Measurements from ENCODE around the gene KCNH8.

DNA sequence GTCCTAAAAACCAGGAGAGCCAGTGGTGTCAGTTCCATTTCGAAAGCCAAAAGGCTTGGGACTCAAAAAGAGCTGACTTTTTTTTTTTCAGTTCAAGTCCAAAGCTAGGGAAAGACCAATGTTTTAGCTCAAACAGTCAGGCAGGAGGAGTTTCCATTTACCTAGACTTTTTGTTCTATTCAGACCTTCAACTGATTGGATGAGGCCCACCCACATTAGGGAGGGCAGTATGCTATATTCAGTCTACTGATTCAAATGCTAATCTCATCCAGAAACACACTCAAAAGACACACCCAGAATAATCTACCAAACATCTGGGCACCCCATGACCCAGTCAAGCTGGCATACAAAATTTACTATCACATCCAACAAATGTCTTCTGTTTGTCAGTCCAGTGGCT lies 374.0 kb downstream of the KCNH8 start:
- no peak for TF ChIP-seq PKNOX1 (IDR thresholded peaks at IDR 0.05)
- TF ChIP-seq NFRKB (IDR thresholded peaks at IDR 0.05): no peak
- TF ChIP-seq BHLHE40 (IDR thresholded peaks at IDR 0.05; ENCODE audit: borderline replicate concordance): no peak
- TF ChIP-seq FOXK2 (IDR thresholded peaks at IDR 0.05): no peak
- no peak for TF ChIP-seq FOXM1 (IDR thresholded peaks at IDR 0.05; ENCODE audit: borderline replicate concordance)
- TF ChIP-seq SUZ12 (IDR thresholded peaks at IDR 0.05): no peak
- no peak for TF ChIP-seq ELF4 (IDR thresholded peaks at IDR 0.05)
- no peak for TF ChIP-seq ARNT (IDR thresholded peaks at IDR 0.05)
- no peak for TF ChIP-seq TARDBP (IDR thresholded peaks at IDR 0.05)
